T-helper 1 cell treated with Interleukin-12 subunit alpha and Interleukin-12 subunit beta and Interleukin-4 antibody, amounts not matched to agents 30 μg/mL and 1 μg/mL, for 36 hours (primary cell): ENCODE results near the gene RNF150.

Source experiments
- H3K27ac Mint-ChIP-seq: one replicate; pipeline ENCODE4 v1.8.0; 2021; ENCODE audit warnings: mild to moderate bottlenecking, mixed read lengths
- H3K27me3 Mint-ChIP-seq: one replicate; pipeline ENCODE4 v1.8.0; 2021; ENCODE audit warnings: low read depth, mixed read lengths
- H3K36me3 Mint-ChIP-seq: one replicate; pipeline ENCODE4 v1.8.0; 2021; ENCODE audit warnings: low read depth, mixed read lengths
- H3K4me1 Mint-ChIP-seq: one replicate; pipeline ENCODE4 v1.8.0; 2021; ENCODE audit warnings: low read depth, mixed read lengths
- H3K4me3 Mint-ChIP-seq: one replicate; pipeline ENCODE4 v1.8.0; 2021; ENCODE audit warnings: mild to moderate bottlenecking, moderate library complexity, mixed read lengths
- H3K9me3 Mint-ChIP-seq: one replicate; pipeline ENCODE4 v1.8.0; 2021; ENCODE audit warnings: mixed read lengths

RNF150 gene

GRCh38 chr4:141038428-141038827 lies 94.8 kb downstream of the RNF150 start:
- H3K27ac Mint-ChIP-seq: no peak overlapping the region
- H3K27me3 Mint-ChIP-seq: no peaks in the 10 kb centered on the region

GRCh38 chr4:141037446-141037845 lies 95.8 kb downstream of the RNF150 start:
- H3K27ac Mint-ChIP-seq: no peak overlapping the region
- H3K9me3 Mint-ChIP-seq: no peaks in the 10 kb centered on the region
- no peaks in the 10 kb centered on the region for H3K36me3 Mint-ChIP-seq
- no peak overlapping the region for H3K4me3 Mint-ChIP-seq
- no peaks in the 10 kb centered on the region for H3K4me1 Mint-ChIP-seq
- no peaks in the 10 kb centered on the region for H3K27me3 Mint-ChIP-seq

More at GRCh38 chr4:141038428-141038827, 94.8 kb downstream of the RNF150 start:
- no peaks in the 10 kb centered on the region for H3K4me1 Mint-ChIP-seq
- no peaks in the 10 kb centered on the region for H3K36me3 Mint-ChIP-seq
- no peaks in the 10 kb centered on the region for H3K9me3 Mint-ChIP-seq
- H3K4me3 Mint-ChIP-seq: no peak overlapping the region

GRCh38 chr4:141036786-141037185 lies 96.5 kb downstream of the RNF150 start:
- Mint-ChIP-seq H3K36me3 (no peaks in the 10 kb centered on the region), H3K27me3 (no peaks in the 10 kb centered on the region), H3K27ac (no peak overlapping the region), H3K4me1 (no peaks in the 10 kb centered on the region), H3K4me3 (no peak overlapping the region), H3K9me3 (no peaks in the 10 kb centered on the region)

- Mint-ChIP-seq H3K27me3 (no peaks in the 10 kb centered on the region), H3K4me3 (no peak overlapping the region), H3K9me3 (no peaks in the 10 kb centered on the region), H3K36me3 (no peaks in the 10 kb centered on the region), H3K27ac (no peak overlapping the region), H3K4me1 (no peaks in the 10 kb centered on the region)
Measured at GRCh38 chr4:141035920-141036319, 97.3 kb downstream of the RNF150 start.

- no peaks in the 10 kb centered on the region for H3K4me1 Mint-ChIP-seq
- no peaks in the 10 kb centered on the region for H3K27me3 Mint-ChIP-seq
- H3K36me3 Mint-ChIP-seq: no peaks in the 10 kb centered on the region
- no peaks in the 10 kb centered on the region for H3K9me3 Mint-ChIP-seq
- no peak overlapping the region for H3K27ac Mint-ChIP-seq
- no peak overlapping the region for H3K4me3 Mint-ChIP-seq
Measured at GRCh38 chr4:141028024-141028529, 105.2 kb downstream of the RNF150 start.

GRCh38 chr4:141027421-141027820 lies 105.8 kb downstream of the RNF150 start:
- Mint-ChIP-seq H3K4me3 (no peak overlapping the region), H3K27ac (no peak overlapping the region), H3K36me3 (no peaks in the 10 kb centered on the region), H3K4me1 (no peaks in the 10 kb centered on the region), H3K9me3 (no peaks in the 10 kb centered on the region), H3K27me3 (no peaks in the 10 kb centered on the region)

- Mint-ChIP-seq H3K27me3 (no peaks in the 10 kb centered on the region), H3K4me1 (no peaks in the 10 kb centered on the region), H3K9me3 (no peaks in the 10 kb centered on the region), H3K27ac (no peak overlapping the region), H3K4me3 (no peak overlapping the region), H3K36me3 (no peaks in the 10 kb centered on the region)
Measured at GRCh38 chr4:141026900-141027299, 106.4 kb downstream of the RNF150 start.

GRCh38 chr4:141023051-141023450 lies 110.2 kb downstream of the RNF150 start:
- Mint-ChIP-seq H3K4me3 (no peak overlapping the region), H3K9me3 (no peaks in the 10 kb centered on the region), H3K4me1 (no peaks in the 10 kb centered on the region), H3K36me3 (no peaks in the 10 kb centered on the region), H3K27ac (no peak overlapping the region), H3K27me3 (no peaks in the 10 kb centered on the region)

- Mint-ChIP-seq H3K4me1 (no peaks in the 10 kb centered on the region), H3K9me3 (no peaks in the 10 kb centered on the region), H3K36me3 (no peaks in the 10 kb centered on the region), H3K27ac (no peak overlapping the region), H3K4me3 (no peak overlapping the region), H3K27me3 (no peaks in the 10 kb centered on the region)
Measured at GRCh38 chr4:141022111-141022695, 111.1 kb downstream of the RNF150 start.

- no peaks in the 10 kb centered on the region for H3K36me3 Mint-ChIP-seq
- H3K27me3 Mint-ChIP-seq: no peaks in the 10 kb centered on the region
- no peak overlapping the region for H3K4me3 Mint-ChIP-seq
- no peaks in the 10 kb centered on the region for H3K9me3 Mint-ChIP-seq
- H3K4me1 Mint-ChIP-seq: no peaks in the 10 kb centered on the region
- H3K27ac Mint-ChIP-seq: no peak overlapping the region
Measured at GRCh38 chr4:141021397-141022110, 111.7 kb downstream of the RNF150 start.

GRCh38 chr4:141020801-141021261 lies 112.4 kb downstream of the RNF150 start:
- H3K9me3 Mint-ChIP-seq: no peaks in the 10 kb centered on the region
- H3K27ac Mint-ChIP-seq: no peak overlapping the region
- no peaks in the 10 kb centered on the region for H3K27me3 Mint-ChIP-seq
- no peak overlapping the region for H3K4me3 Mint-ChIP-seq
- no peaks in the 10 kb centered on the region for H3K36me3 Mint-ChIP-seq
- no peaks in the 10 kb centered on the region for H3K4me1 Mint-ChIP-seq

GRCh38 chr4:141019768-141020167 lies 113.5 kb downstream of the RNF150 start:
- Mint-ChIP-seq H3K27me3 (no peaks in the 10 kb centered on the region), H3K36me3 (no peaks in the 10 kb centered on the region), H3K9me3 (no peaks in the 10 kb centered on the region), H3K4me3 (no peak overlapping the region), H3K4me1 (no peaks in the 10 kb centered on the region), H3K27ac (no peak overlapping the region)

- Mint-ChIP-seq H3K27ac (no peak overlapping the region), H3K36me3 (no peaks in the 10 kb centered on the region), H3K4me1 (no peaks in the 10 kb centered on the region), H3K4me3 (no peak overlapping the region), H3K9me3 (no peaks in the 10 kb centered on the region), H3K27me3 (no peaks in the 10 kb centered on the region)
Measured at GRCh38 chr4:141016117-141016798, 117.0 kb downstream of the RNF150 start.

- Mint-ChIP-seq H3K9me3 (no peaks in the 10 kb centered on the region), H3K36me3 (no peaks in the 10 kb centered on the region), H3K27me3 (no peaks in the 10 kb centered on the region), H3K4me1 (no peaks in the 10 kb centered on the region), H3K4me3 (no peak overlapping the region), H3K27ac (no peak overlapping the region)
Measured at GRCh38 chr4:141013899-141014298, 119.4 kb downstream of the RNF150 start.

GRCh38 chr4:141011901-141012315 lies 121.4 kb downstream of the RNF150 start:
- H3K4me1 Mint-ChIP-seq: no peaks in the 10 kb centered on the region
- H3K27ac Mint-ChIP-seq: no peak overlapping the region
- H3K9me3 Mint-ChIP-seq: no peaks in the 10 kb centered on the region
- H3K27me3 Mint-ChIP-seq: no peaks in the 10 kb centered on the region
- no peak overlapping the region for H3K4me3 Mint-ChIP-seq
- no peaks in the 10 kb centered on the region for H3K36me3 Mint-ChIP-seq
